GM12874 (cell line): ENCODE measurements around the gene EGR4.

Source experiments
- CTCF ChIP-seq: IDR thresholded peaks from 2 replicates; pipeline ENCODE4 v1.5.1; 2011; ENCODE audit warnings: low read depth, mild to moderate bottlenecking, control low read depth, low read length, moderate library complexity; ENCODE audit not compliant: insufficient read depth

EGR4 gene

GRCh38 chr2:73250872-73251846 is 42.2 kb downstream of the EGR4 start:
- TF ChIP-seq CTCF = no peak

DNA sequence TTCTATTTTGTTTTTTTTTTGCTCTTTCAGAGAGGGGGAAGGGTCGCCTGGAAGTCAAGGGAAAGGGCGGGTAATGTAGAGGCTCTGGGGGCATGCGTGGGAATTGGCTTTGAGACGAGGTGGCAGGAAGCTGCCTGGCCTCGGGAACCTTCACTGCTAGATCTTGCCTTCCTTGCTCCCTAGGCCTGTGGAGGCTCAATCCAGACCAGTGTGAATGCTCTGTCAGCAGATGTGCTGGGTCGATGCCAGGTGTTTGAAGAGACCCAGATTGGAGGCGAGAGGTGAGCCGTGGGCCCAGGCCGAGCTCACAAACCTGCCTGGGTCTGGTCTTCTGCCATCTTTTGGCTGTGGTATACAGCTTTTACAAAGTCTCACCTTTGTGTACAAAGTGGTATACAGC is 43.7 kb downstream of the EGR4 start:
- no peak for TF ChIP-seq CTCF

DNA sequence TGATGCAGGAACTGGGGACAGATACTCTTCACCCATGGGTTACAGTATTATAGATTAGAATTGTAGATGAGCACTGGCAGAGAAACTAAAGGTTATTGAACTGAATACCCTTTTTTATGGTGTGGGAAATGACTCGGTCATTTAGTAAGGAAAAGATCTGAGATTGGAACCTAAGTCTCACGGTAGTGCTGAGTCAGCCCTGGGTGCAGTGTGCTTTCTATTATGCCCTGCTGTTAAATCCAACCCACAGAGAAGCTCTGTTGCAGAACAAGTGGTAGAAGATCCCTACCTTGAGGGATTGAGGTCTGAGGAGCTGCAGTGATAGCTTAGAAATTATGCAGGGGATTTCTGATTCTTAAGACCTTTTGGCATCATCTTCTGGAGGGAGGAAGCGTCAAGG is 46.5 kb downstream of the EGR4 start:
- TF ChIP-seq CTCF = no peak

DNA sequence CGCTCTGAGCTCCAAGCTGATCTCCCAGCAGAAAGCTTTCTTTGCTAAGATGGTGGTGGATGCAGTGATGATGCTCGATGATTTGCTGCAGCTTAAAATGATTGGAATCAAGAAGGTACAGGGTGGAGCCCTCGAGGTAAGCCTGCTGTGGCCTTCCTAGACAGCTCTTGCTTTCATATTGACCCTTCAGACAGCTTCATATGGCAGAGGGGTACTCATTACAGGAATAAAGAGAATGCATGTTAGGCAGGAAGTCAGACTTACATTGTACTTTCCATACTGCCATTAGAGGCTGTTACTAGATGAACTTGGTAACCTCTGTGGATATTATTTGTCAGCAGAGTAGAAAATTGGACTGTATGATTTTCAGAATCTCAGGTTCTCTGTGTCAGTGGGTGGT is 48.8 kb downstream of the EGR4 start:
- TF ChIP-seq CTCF = no peak

GRCh38 chr2:73243884-73244570 is 49.3 kb downstream of the EGR4 start:
- TF ChIP-seq CTCF = no peak
